Sigmoid colon (tissue), 7 donors: ENCODE results near the gene C6orf120. TPM values are rescaled to one million over a fixed set of nuclear protein-coding genes. Genes with fewer than 3 reads are reported as not detected.

Experiments used
- DNase-seq: peaks from one replicate; pipeline ENCODE4 v3.0.0-alpha.2; 2019
- H3K27ac ChIP-seq, 4 donors: fragments of 200-600 bp; sonication (generic); one replicate each; pipeline ENCODE4 v1.5.1; 2016 to 2019; ENCODE audit warnings: mild to moderate bottlenecking in 1 of 4
- H3K27me3 ChIP-seq, 3 donors: fragments of 200-600 bp; sonication (generic); one replicate each; pipeline ENCODE4 v1.5.1; 2019; ENCODE audit warnings: mild to moderate bottlenecking in 1 of 3
- H3K36me3 ChIP-seq, 4 donors: fragments of 200-600 bp; sonication (generic); one replicate each; pipeline ENCODE4 v1.5.1; 2016 to 2019
- H3K4me1 ChIP-seq, 4 donors: fragments of 200-600 bp; sonication (generic); one replicate each; pipeline ENCODE4 v1.5.1; 2017 to 2019
- H3K4me3 ChIP-seq, 4 donors: fragments of 200-600 bp; sonication (generic); one replicate each; pipeline ENCODE4 v1.5.1; 2017 to 2019; ENCODE audit warnings: mild to moderate bottlenecking in 2 of 4, moderate library complexity in 1 of 4
- H3K9me3 ChIP-seq, 4 donors: fragments of 200-600 bp in 3 of 4; sonication (generic) in 3 of 4; one replicate each; pipeline versions ENCODE4 v1.5.1 to v1.6.1; 2013 to 2019
- CTCF ChIP-seq, 4 experiments: fragments of 450-650 bp in 3 of 4; fragments of 200-600 bp in 1 of 4; IDR thresholded peaks; one replicate each; pipeline ENCODE4 v1.5.1; 2016 to 2019; ENCODE audit warnings: antibody characterized with exemption in 4 of 4, mild to moderate bottlenecking in 3 of 4, moderate library complexity in 2 of 4
- EP300 ChIP-seq, 4 donors: sonication (generic); formaldehyde crosslinking; IDR thresholded peaks; one replicate each; pipeline ENCODE4 v1.6.1; 2017; ENCODE audit warnings: antibody characterized with exemption in 4 of 4
- POLR2A ChIP-seq, 2 donors: fragments of 450-650 bp; IDR thresholded peaks; one replicate each; pipeline ENCODE4 v1.6.1; 2016; ENCODE audit warnings: antibody characterized with exemption in 2 of 2, mild to moderate bottlenecking in 2 of 2, moderate library complexity in 2 of 2
- POLR2AphosphoS5 ChIP-seq, 4 donors: sonication (generic); formaldehyde crosslinking; IDR thresholded peaks; one replicate each; pipeline ENCODE4 v1.6.1; 2017; ENCODE audit warnings: antibody characterized with exemption in 4 of 4
- WGBS, 2 donors: extraction: QIAGEN DNeasy Blood & Tissue Kit; methylation state at CpG; one replicate each; pipeline ENCODE4 v1.1.7; 2013; 5-methylcytosine and 5-hydroxymethylcytosine counted together
- intact Hi-C: fragments of 100-400 bp; cut with DNase I; formaldehyde crosslinking; loops from one replicate; pipeline ENCODE4 v1.15.1; 2023
- polyA plus RNA-seq, 3 donors: library from polyadenylated mRNA; stranded (reverse); fragments of 200-250 nt; gene quantifications; one replicate each; pipeline ENCODE4 v1.2.3, GENCODE V29; 2013
- total RNA-seq, 4 donors: library from RNA; depleted of rRNA; stranded (reverse); fragments of >200 nt; gene quantifications; one replicate each; pipeline ENCODE4 v1.1.0, GENCODE V29; 2016
- donor health status: healthy with polysubstance abuse.
- donor health status: Bipolar disorder and iron deficiency.
- donor health status: healthy.

C6orf120 gene
- total and polyA plus RNA-seq, 7 donors, result 10.2 to 33.6 (median 22.7) TPM

- DNase-seq, result no peak
- Histone ChIP-seq H3K4me1 (peaks cover 0 to 7% (median 6%) of the 10 kb centered on the region in 4 donors), H3K27me3 (no peaks in the 10 kb centered on the region), H3K27ac (no peak overlapping the region), H3K36me3 (peaks cover 0 to 48% (median 2%) of the 10 kb centered on the region in 4 donors), H3K4me3 (no peak overlapping the region), H3K9me3 (no peaks in the 10 kb centered on the region)
- WGBS, 2 donors, result 96% methylated on average over 23 of the region's 23 CpGs
- no peak for TF ChIP-seq CTCF (IDR thresholded peaks at IDR 0.05)
- no peak for TF ChIP-seq POLR2A (IDR thresholded peaks at IDR 0.05)
- TF ChIP-seq EP300 (IDR thresholded peaks at IDR 0.05), result no peak
- no peak for TF ChIP-seq POLR2AphosphoS5 (IDR thresholded peaks at IDR 0.05)
- intact Hi-C loops, result no loop called here
These were observed 45.2 kb upstream of the C6orf120 start for GRCh38 chr6:169656546-169657283.

DNA sequence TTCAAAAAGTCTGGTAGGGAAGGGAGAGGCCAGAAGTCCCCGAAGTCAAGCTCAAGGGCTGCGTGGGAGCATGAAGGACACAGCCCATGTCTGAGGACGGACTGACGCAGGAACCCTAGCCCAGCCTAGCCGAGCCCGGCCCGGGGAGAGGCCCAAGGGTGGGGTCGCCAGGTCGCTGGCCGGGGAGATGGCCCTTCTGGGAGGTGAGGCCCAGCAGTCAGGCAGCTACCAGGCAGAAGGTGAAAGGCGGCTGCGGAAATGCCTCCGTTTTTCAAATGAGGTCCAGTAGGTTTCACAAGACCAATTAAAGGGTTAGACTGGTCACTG, 44.7 kb upstream of the C6orf120 start:
- 82 to 90% methylated on average over 13 of the region's 13 CpGs for WGBS, 2 donors
- Histone ChIP-seq H3K27ac (no peak overlapping the region), H3K27me3 (no peaks in the 10 kb centered on the region), H3K9me3 (no peaks in the 10 kb centered on the region), H3K36me3 (peaks cover 0 to 52% (median 2%) of the 10 kb centered on the region in 4 donors), H3K4me3 (no peak overlapping the region), H3K4me1 (peaks cover 0 to 7% (median 6%) of the 10 kb centered on the region in 4 donors)
- DNase-seq, result no peak
- TF ChIP-seq CTCF (IDR thresholded peaks at IDR 0.05) (no peak), POLR2AphosphoS5 (IDR thresholded peaks at IDR 0.05) (no peak), POLR2A (IDR thresholded peaks at IDR 0.05) (no peak), EP300 (IDR thresholded peaks at IDR 0.05) (no peak)
- intact Hi-C loops, result no loop called here

DNA sequence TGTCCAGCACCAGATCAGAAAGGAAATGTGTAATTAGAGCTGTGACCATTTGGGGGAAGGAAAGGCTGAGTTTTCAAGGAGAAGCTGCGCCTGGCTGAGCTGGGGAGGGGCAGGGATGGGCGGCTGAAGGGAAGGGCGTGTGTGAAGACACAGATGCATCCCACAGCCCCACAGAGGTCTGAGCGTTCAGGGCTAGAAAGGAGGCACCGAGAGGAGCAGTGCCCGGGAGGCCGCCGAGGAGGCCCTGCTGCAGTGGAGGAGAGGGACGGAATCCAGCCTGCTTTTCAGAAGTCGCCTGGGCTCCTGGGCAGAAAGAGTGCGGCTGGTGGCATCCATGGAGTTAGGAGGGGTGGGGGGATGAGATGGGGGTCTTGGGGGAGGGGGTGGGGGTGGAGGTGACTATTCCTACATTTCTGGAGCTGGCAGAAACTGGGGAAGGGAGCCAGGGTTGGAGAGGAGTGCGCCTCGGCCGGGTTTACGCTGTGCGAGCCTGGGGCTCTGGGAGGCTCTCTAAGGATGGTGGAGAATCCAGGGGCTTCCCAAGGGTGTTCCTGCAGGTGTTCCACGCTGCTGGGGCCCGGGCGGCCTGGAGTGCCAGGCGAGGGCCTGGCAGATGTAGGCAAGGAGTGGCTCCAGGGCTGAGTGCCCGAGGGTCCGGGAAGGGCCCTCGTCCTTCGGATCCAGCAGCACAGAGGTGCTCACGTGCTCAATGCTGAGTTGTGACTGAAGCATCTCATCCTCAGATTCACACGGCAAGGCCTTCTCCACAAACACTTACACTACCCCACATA, 41.9 kb upstream of the C6orf120 start:
- Histone ChIP-seq H3K4me3 (no peak overlapping the region), H3K9me3 (no peaks in the 10 kb centered on the region), H3K4me1 (peaks cover 0 to 7% (median 3%) of the 10 kb centered on the region in 4 donors), H3K27ac (no peak overlapping the region), H3K27me3 (no peaks in the 10 kb centered on the region), H3K36me3 (peaks cover 0 to 69% (median 6%) of the 10 kb centered on the region in 4 donors)
- TF ChIP-seq POLR2A (IDR thresholded peaks at IDR 0.05), result no peak
- TF ChIP-seq POLR2AphosphoS5 (IDR thresholded peaks at IDR 0.05), result no peak
- TF ChIP-seq CTCF (IDR thresholded peaks at IDR 0.05), result no peak
- no peak for TF ChIP-seq EP300 (IDR thresholded peaks at IDR 0.05)
- DNase-seq, result no peak
- WGBS, 2 donors, result 97% methylated on average over 26 of the region's 26 CpGs
- intact Hi-C loops, result no loop called here

DNA sequence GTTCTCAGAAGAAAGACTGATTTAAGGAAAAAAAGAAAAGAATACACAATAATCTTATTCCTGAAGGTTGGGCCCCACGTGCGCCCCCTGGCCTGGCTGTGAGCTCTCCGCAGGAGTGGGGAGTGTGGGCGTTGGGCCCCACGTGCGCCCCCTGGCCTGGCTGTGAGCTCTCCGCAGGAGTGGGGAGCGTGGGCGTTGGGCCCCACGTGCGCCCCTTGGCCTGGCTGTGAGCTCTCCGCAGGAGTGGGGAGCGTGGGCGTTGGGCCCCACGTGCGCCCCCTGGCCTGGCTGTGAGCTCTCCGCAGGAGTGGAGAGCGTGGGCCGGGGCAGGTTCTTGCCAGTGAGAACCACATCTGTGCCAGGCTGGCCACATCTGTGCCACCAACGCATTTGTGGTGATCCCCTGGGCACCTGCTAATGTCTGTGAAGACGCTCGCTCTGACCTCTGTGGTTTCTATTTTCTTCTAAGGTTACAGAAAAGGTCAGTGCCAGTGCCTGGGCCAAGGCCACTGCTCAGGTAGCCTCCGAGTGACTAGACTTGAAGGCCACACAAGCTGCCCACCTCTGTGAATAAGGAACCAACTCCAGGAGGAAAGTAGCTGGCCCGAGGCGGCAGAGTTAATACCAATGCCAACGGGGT, 41.1 kb upstream of the C6orf120 start:
- intact Hi-C loops, result no loop called here
- Histone ChIP-seq H3K4me3 (no peak overlapping the region), H3K27me3 (no peaks in the 10 kb centered on the region), H3K27ac (no peak overlapping the region), H3K9me3 (no peaks in the 10 kb centered on the region), H3K4me1 (no peaks in the 10 kb centered on the region), H3K36me3 (peaks cover 0 to 72% (median 9%) of the 10 kb centered on the region in 4 donors)
- WGBS, 2 donors, result 93 to 95% methylated on average over 26 of the region's 26 CpGs
- TF ChIP-seq CTCF (IDR thresholded peaks at IDR 0.05), result no peak
- no peak for DNase-seq
